Upper lobe of left lung (tissue), 6 donors: Measurements from ENCODE around the gene CNTNAP4. TPM values are rescaled to one million over a fixed set of nuclear protein-coding genes. Genes with fewer than 3 reads are reported as not detected.

ENCODE experiments used
- ATAC-seq, 2 donors: fragments of 200-7000 bp; cut with Tn5 transposase; one replicate each; pipeline ENCODE4 v1.9.1; 2022; ENCODE audit warnings: mild to moderate bottlenecking in 2 of 2, moderate library complexity in 2 of 2; ENCODE audit not compliant: low FRiP score in 2 of 2
- DNase-seq, 2 donors: peaks; one replicate each; pipeline ENCODE4 v3.0.0-alpha.2; 2019 to 2020
- H3K27ac ChIP-seq, 4 donors: fragments of 200-600 bp; sonication (generic); one replicate each; pipeline ENCODE4 v1.5.1; 2016 to 2019
- H3K27me3 ChIP-seq, 4 donors: fragments of 200-600 bp; sonication (generic); one replicate each; pipeline ENCODE4 v1.5.1; 2017 to 2019
- H3K36me3 ChIP-seq, 4 donors: fragments of 200-600 bp; sonication (generic); one replicate each; pipeline ENCODE4 v1.5.1; 2016 to 2019
- H3K4me1 ChIP-seq, 4 donors: fragments of 200-600 bp; sonication (generic); one replicate each; pipeline ENCODE4 v1.5.1; 2018 to 2019
- H3K4me3 ChIP-seq, 4 donors: fragments of 200-600 bp; sonication (generic); one replicate each; pipeline ENCODE4 v1.5.1; 2017 to 2019; ENCODE audit warnings: mild to moderate bottlenecking in 2 of 4, moderate library complexity in 1 of 4
- H3K9me3 ChIP-seq, 4 donors: fragments of 200-600 bp; sonication (generic); one replicate each; pipeline ENCODE4 v1.5.1; 2018 to 2019
- EP300 ChIP-seq, 4 donors: sonication (generic); formaldehyde crosslinking; IDR thresholded peaks; one replicate each; pipeline ENCODE4 v1.5.1; 2017; ENCODE audit warnings: antibody characterized with exemption in 4 of 4, control low read depth in 2 of 4
- POLR2A ChIP-seq, 4 donors: fragments of 450-650 bp; IDR thresholded peaks; one replicate each; pipeline ENCODE4 v1.5.1; 2016 to 2017; ENCODE audit warnings: antibody characterized with exemption in 4 of 4, mild to moderate bottlenecking in 2 of 4
- POLR2AphosphoS5 ChIP-seq, 2 donors: sonication (generic); formaldehyde crosslinking; IDR thresholded peaks; one replicate each; pipeline ENCODE4 v1.5.1; 2017; ENCODE audit warnings: antibody characterized with exemption in 2 of 2
- WGBS, 2 donors: methylation state at CpG; one replicate each; pipeline ENCODE4 v1.1.5; 2017 to 2018; 5-methylcytosine and 5-hydroxymethylcytosine counted together
- total RNA-seq, 6 donors: library from RNA; depleted of rRNA in 4 of 6; stranded (reverse); fragments of >200 nt in 4 of 6; gene quantifications; one replicate each; pipeline versions ENCODE4 v1.1.0 to v1.2.1, GENCODE V29; 2016 to 2021
- TF ChIP-seq, protein P1 (sequence below), 6 experiments: fragments of 450-650 bp in 4 of 6; fragments of 200-600 bp in 2 of 6; sonication (generic) in 2 of 6; IDR thresholded peaks; one replicate each; pipeline ENCODE4 v1.5.1; 2016 to 2019; ENCODE audit warnings: antibody characterized with exemption in 6 of 6
- donor health status: DM: no; HTN: no; CAD: no; lungs with moderate emphysema.
- donor health status: DM: no; HTN: yes; CAD: no; lungs with severe emphysema.

Gene CNTNAP4
- total RNA-seq, 6 donors from 2014 or later: not detected

- Histone ChIP-seq H3K27ac (no peak overlapping the region), H3K4me3 (no peak overlapping the region), H3K27me3 (no peaks in the 10 kb centered on the region), H3K4me1 (no peaks in the 10 kb centered on the region), H3K9me3 (no peaks in the 10 kb centered on the region), H3K36me3 (no peaks in the 10 kb centered on the region)
- no peak for ATAC-seq
- 64 to 72% methylated on average over 1 of the region's 1 CpG for WGBS, 2 donors
- DNase-seq: no peak
- TF ChIP-seq POLR2A (IDR thresholded peaks at IDR 0.05) (no peak), EP300 (IDR thresholded peaks at IDR 0.05) (no peak), POLR2AphosphoS5 (IDR thresholded peaks at IDR 0.05) (no peak)
- TF ChIP-seq, protein P1, sequence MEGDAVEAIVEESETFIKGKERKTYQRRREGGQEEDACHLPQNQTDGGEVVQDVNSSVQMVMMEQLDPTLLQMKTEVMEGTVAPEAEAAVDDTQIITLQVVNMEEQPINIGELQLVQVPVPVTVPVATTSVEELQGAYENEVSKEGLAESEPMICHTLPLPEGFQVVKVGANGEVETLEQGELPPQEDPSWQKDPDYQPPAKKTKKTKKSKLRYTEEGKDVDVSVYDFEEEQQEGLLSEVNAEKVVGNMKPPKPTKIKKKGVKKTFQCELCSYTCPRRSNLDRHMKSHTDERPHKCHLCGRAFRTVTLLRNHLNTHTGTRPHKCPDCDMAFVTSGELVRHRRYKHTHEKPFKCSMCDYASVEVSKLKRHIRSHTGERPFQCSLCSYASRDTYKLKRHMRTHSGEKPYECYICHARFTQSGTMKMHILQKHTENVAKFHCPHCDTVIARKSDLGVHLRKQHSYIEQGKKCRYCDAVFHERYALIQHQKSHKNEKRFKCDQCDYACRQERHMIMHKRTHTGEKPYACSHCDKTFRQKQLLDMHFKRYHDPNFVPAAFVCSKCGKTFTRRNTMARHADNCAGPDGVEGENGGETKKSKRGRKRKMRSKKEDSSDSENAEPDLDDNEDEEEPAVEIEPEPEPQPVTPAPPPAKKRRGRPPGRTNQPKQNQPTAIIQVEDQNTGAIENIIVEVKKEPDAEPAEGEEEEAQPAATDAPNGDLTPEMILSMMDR (IDR thresholded peaks at IDR 0.05): no peak
These were observed 241.6 kb downstream of the CNTNAP4 start for GRCh38 chr16:76518781-76519180.

- H3K27me3 ChIP-seq: no peaks in the 10 kb centered on the region
- no peak for ATAC-seq
These were observed 247.2 kb downstream of the CNTNAP4 start for GRCh38 chr16:76524356-76524755.

DNA sequence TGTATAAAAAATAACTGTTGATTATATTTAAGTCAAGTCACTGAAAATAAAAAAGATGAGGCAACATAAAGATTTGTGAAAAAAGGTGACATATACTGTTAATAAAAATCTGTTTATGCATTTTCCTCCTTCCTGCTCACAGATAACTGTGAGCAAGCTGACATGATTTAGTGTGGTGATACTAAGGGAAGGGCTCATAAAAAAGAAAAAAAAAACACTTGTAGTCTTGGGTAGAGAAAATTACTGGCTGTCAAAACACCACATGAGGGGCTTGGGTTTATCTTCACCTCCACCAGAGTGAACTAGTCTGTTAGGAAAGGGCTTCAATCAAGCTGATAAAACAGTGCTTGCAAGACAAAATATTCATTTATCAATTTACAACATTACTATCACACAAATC lies 247.6 kb downstream of the CNTNAP4 start:
- Histone ChIP-seq H3K4me3 (no peak overlapping the region), H3K27ac (no peak overlapping the region), H3K9me3 (no peaks in the 10 kb centered on the region), H3K36me3 (no peaks in the 10 kb centered on the region), H3K4me1 (no peaks in the 10 kb centered on the region), H3K27me3 (no peaks in the 10 kb centered on the region)
- DNase-seq (no peak), ATAC-seq (no peak)
- TF ChIP-seq POLR2AphosphoS5 (IDR thresholded peaks at IDR 0.05): no peak
- TF ChIP-seq POLR2A (IDR thresholded peaks at IDR 0.05): no peak
- no peak for TF ChIP-seq EP300 (IDR thresholded peaks at IDR 0.05)
- TF ChIP-seq, protein P1 (IDR thresholded peaks at IDR 0.05): no peak

More at GRCh38 chr16:76524356-76524755, 247.2 kb downstream of the CNTNAP4 start:
- H3K27ac ChIP-seq: no peak overlapping the region
- TF ChIP-seq EP300 (IDR thresholded peaks at IDR 0.05) (no peak), POLR2A (IDR thresholded peaks at IDR 0.05) (no peak), POLR2AphosphoS5 (IDR thresholded peaks at IDR 0.05) (no peak)
- TF ChIP-seq, protein P1 (IDR thresholded peaks at IDR 0.05): no peak
- WGBS, 2 donors: 80 to 82% methylated on average over 2 of the region's 2 CpGs
- no peak overlapping the region for H3K4me3 ChIP-seq
- DNase-seq: no peak
- no peaks in the 10 kb centered on the region for H3K36me3 ChIP-seq
- no peaks in the 10 kb centered on the region for H3K4me1 ChIP-seq
- no peaks in the 10 kb centered on the region for H3K9me3 ChIP-seq

- no peaks in the 10 kb centered on the region for H3K4me1 ChIP-seq
- H3K36me3 ChIP-seq: no peaks in the 10 kb centered on the region
- H3K9me3 ChIP-seq: no peaks in the 10 kb centered on the region
- no peaks in the 10 kb centered on the region for H3K27me3 ChIP-seq
- 85 to 88% methylated on average over 5 of the region's 5 CpGs for WGBS, 2 donors
- no peak for ATAC-seq
- no peak overlapping the region for H3K4me3 ChIP-seq
- H3K27ac ChIP-seq: no peak overlapping the region
- no peak for DNase-seq
- no peak for TF ChIP-seq POLR2AphosphoS5 (IDR thresholded peaks at IDR 0.05)
- TF ChIP-seq POLR2A (IDR thresholded peaks at IDR 0.05): no peak
- TF ChIP-seq, protein P1 (IDR thresholded peaks at IDR 0.05): no peak
- no peak for TF ChIP-seq EP300 (IDR thresholded peaks at IDR 0.05)
These were observed 250.0 kb downstream of the CNTNAP4 start for GRCh38 chr16:76527244-76527643.

DNA sequence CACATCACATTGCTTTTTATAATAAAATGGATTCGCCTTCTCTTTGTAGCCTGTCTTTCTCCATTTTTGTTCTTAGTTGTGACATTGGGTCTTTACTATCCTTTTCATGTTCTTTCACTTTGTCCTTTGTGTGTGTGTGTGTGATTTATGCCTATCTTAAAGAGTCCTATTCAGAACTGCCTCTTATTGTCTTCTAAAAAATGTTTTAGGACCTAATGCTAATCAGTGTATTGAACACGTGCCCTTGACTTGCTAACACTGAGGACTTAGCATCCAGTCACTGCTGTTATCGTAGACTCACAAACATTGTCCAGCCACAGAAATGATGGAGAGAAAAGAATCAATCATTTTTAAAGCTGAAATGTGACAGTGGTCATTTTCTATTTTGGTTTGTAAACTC lies 251.9 kb downstream of the CNTNAP4 start:
- DNase-seq (no peak), ATAC-seq (no peak)
- TF ChIP-seq EP300 (IDR thresholded peaks at IDR 0.05) (no peak), POLR2A (IDR thresholded peaks at IDR 0.05) (no peak), POLR2AphosphoS5 (IDR thresholded peaks at IDR 0.05) (no peak)
- TF ChIP-seq, protein P1 (IDR thresholded peaks at IDR 0.05): no peak
- no peaks in the 10 kb centered on the region for H3K36me3 ChIP-seq
- no peaks in the 10 kb centered on the region for H3K4me1 ChIP-seq
- no peaks in the 10 kb centered on the region for H3K27me3 ChIP-seq
- 87 to 94% methylated on average over 3 of the region's 3 CpGs for WGBS, 2 donors
- no peaks in the 10 kb centered on the region for H3K9me3 ChIP-seq
- H3K4me3 ChIP-seq: no peak overlapping the region
- no peak overlapping the region for H3K27ac ChIP-seq
